KMS-11 (cell line): Measurements from ENCODE around the gene OPRL1.

Experiments used
- H2AFZ ChIP-seq: fragments of 200-600 bp; sonication (generic); 2 replicates; pipeline ENCODE4 v1.6.1; 2016; ENCODE audit warnings: antibody characterized with exemption, mixed run types, low read depth
- H3K27ac ChIP-seq: fragments of 200-600 bp; sonication (generic); 2 replicates; pipeline ENCODE4 v1.6.1; 2016; ENCODE audit warnings: mild to moderate bottlenecking, mixed run types
- H3K27me3 ChIP-seq: fragments of 200-600 bp; sonication (generic); 2 replicates; pipeline ENCODE4 v1.6.1; 2017; ENCODE audit warnings: mild to moderate bottlenecking, low read depth, mixed run types, moderate library complexity; ENCODE audit not compliant: insufficient read depth
- H3K36me3 ChIP-seq: fragments of 200-600 bp; sonication (generic); 2 replicates; pipeline ENCODE4 v1.6.1; 2017; ENCODE audit warnings: mild to moderate bottlenecking, mixed run types; ENCODE audit not compliant: insufficient read depth
- H3K4me1 ChIP-seq: fragments of 200-600 bp; sonication (generic); 2 replicates; pipeline ENCODE4 v1.6.1; 2016; ENCODE audit warnings: mild to moderate bottlenecking, low read depth, mixed run types; ENCODE audit not compliant: poor library complexity, severe bottlenecking
- H3K4me2 ChIP-seq: fragments of 200-600 bp; sonication (generic); 2 replicates; pipeline ENCODE4 v1.7.0; 2016; ENCODE audit warnings: mild to moderate bottlenecking, mixed run types
- H3K4me3 ChIP-seq: fragments of 200-600 bp; sonication (generic); IDR thresholded peaks from 2 replicates; pipeline ENCODE4 v1.6.1; 2017; ENCODE audit warnings: low read depth, low read length, mixed read lengths; ENCODE audit not compliant: insufficient read depth
- H3K79me2 ChIP-seq: fragments of 200-600 bp; sonication (generic); 2 replicates; pipeline ENCODE4 v1.6.1; 2016; ENCODE audit warnings: low read depth, mixed run types; ENCODE audit not compliant: insufficient read depth
- H3K9ac ChIP-seq: fragments of 200-600 bp; sonication (generic); 2 replicates; pipeline ENCODE4 v1.6.1; 2016; ENCODE audit warnings: mild to moderate bottlenecking, mixed run types
- H4K20me1 ChIP-seq: fragments of 200-600 bp; sonication (generic); 2 replicates; pipeline ENCODE4 v1.6.1; 2016; ENCODE audit warnings: mild to moderate bottlenecking, mixed run types; ENCODE audit not compliant: insufficient read depth
- TF ChIP-seq, protein P1 (sequence below): fragments of 200-600 bp; sonication (generic); conservative IDR thresholded peaks from 2 replicates; pipeline ENCODE4 v1.6.1; 2017; ENCODE audit warnings: low read depth, mild to moderate bottlenecking, antibody characterized with exemption, low read length, moderate library complexity, mixed read lengths

The OPRL1 gene

GRCh38 chr20:64033981-64034493 is 45.8 kb upstream of the OPRL1 start:
- no peak overlapping the region for H2AFZ ChIP-seq
- H3K27ac ChIP-seq = no peak overlapping the region
- H3K9ac ChIP-seq = no peak overlapping the region
- no peak overlapping the region for H3K4me2 ChIP-seq
- H3K27me3 ChIP-seq = peaks cover 19% of the 10 kb centered on the region
- no peaks in the 10 kb centered on the region; the same call in 1 of the 2 replicates for H3K36me3 ChIP-seq
- TF ChIP-seq, protein P1, sequence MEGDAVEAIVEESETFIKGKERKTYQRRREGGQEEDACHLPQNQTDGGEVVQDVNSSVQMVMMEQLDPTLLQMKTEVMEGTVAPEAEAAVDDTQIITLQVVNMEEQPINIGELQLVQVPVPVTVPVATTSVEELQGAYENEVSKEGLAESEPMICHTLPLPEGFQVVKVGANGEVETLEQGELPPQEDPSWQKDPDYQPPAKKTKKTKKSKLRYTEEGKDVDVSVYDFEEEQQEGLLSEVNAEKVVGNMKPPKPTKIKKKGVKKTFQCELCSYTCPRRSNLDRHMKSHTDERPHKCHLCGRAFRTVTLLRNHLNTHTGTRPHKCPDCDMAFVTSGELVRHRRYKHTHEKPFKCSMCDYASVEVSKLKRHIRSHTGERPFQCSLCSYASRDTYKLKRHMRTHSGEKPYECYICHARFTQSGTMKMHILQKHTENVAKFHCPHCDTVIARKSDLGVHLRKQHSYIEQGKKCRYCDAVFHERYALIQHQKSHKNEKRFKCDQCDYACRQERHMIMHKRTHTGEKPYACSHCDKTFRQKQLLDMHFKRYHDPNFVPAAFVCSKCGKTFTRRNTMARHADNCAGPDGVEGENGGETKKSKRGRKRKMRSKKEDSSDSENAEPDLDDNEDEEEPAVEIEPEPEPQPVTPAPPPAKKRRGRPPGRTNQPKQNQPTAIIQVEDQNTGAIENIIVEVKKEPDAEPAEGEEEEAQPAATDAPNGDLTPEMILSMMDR = no peak
- no peak overlapping the region for H3K4me3 ChIP-seq
- no peaks in the 10 kb centered on the region for H3K79me2 ChIP-seq
- no peaks in the 10 kb centered on the region for H4K20me1 ChIP-seq
- H3K4me1 ChIP-seq = peaks cover 16% of the 10 kb centered on the region

DNA sequence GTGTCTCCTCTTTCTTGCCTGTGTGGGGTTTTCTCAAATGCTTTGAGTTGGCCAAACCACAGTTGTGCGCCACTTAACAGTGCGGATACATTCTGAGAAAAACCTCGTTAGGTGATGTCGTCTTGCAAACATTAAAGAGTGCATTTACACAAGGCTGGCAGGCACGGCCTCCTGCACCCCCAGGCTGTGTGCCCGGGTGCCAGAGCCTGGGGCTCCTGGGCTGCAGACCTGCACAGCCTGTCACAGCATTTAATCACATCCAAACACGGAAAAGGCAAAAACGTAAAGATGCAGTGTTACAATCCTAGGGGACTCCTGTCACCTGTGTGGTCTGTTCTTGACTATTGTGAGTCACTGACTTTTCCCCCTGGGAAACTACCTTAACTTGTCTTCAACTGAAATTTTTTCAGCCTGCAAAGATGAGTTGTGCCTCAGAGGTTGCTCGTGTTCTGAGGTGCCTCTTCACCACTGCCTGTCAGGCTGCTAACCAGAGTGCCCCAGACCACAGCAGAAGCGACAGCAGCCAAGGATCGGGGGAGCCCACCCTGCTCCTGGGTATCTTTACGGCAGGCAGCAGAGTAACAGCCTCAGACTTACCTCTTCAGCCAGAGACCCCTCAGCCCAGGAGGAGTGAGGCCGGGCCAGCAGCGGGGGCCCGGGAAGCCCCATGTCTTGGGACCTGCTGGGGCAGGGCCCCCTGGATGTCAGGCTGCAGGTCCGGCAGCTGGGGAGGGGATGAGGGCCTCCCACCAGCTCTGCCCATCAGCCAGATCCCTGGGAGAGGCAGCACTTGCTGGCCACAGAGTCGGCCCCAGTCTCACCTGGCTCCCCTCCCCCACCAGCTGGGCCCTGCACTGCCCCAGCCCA is 44.6 kb upstream of the OPRL1 start:
- Histone ChIP-seq H3K27ac (no peak overlapping the region), H3K4me2 (no peak overlapping the region), H3K27me3 (peaks cover 29% of the 10 kb centered on the region), H3K79me2 (no peaks in the 10 kb centered on the region), H3K36me3 (no peaks in the 10 kb centered on the region), H3K4me1 (peaks cover 21% of the 10 kb centered on the region), H3K4me3 (no peak overlapping the region), H4K20me1 (no peaks in the 10 kb centered on the region), H2AFZ (no peak overlapping the region), H3K9ac (no peak overlapping the region)
- TF ChIP-seq, protein P1 = no peak

DNA sequence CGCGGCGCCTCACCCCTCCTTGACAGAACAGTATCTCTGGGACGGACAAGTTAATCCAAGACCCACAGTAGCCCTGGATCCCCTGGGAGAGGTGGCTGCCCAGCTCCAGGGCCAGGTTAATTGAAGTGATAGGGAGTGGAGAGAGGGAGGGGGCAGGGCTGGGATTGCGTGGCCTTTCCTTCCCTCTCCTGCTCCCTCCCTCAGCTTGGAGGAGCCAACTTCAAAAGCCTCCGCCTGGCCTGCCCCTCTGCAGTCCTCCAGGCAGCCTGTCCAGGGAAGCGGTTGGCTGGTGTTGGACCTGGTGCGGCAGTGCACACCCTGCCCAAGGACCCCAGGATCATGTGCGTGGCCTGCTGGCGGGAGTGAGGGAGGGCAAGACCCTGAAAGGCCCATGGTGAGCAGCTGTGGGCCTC is 43.9 kb upstream of the OPRL1 start, which contains the start of gene C20orf204:
C20orf204 (plus strand) TSS at position 250 of the 413 bp plus-strand sequence; CDS start at position 392, 142 bp downstream.
- Histone ChIP-seq H3K27me3 (peaks cover 35% of the 10 kb centered on the region), H3K4me3 (no peak within 1 kb of the TSS), H4K20me1 (no peaks in the 10 kb centered on the region), H3K79me2 (no peaks in the 10 kb centered on the region), H3K36me3 (no peaks in the 10 kb centered on the region), H3K4me1 (peaks cover 21% of the 10 kb centered on the region), H3K4me2 (no peak within 1 kb of the TSS), H3K27ac (no peak within 1 kb of the TSS), H3K9ac (no peak within 1 kb of the TSS), H2AFZ (no peak within 1 kb of the TSS)
- TF ChIP-seq, protein P1 = no peak

DNA sequence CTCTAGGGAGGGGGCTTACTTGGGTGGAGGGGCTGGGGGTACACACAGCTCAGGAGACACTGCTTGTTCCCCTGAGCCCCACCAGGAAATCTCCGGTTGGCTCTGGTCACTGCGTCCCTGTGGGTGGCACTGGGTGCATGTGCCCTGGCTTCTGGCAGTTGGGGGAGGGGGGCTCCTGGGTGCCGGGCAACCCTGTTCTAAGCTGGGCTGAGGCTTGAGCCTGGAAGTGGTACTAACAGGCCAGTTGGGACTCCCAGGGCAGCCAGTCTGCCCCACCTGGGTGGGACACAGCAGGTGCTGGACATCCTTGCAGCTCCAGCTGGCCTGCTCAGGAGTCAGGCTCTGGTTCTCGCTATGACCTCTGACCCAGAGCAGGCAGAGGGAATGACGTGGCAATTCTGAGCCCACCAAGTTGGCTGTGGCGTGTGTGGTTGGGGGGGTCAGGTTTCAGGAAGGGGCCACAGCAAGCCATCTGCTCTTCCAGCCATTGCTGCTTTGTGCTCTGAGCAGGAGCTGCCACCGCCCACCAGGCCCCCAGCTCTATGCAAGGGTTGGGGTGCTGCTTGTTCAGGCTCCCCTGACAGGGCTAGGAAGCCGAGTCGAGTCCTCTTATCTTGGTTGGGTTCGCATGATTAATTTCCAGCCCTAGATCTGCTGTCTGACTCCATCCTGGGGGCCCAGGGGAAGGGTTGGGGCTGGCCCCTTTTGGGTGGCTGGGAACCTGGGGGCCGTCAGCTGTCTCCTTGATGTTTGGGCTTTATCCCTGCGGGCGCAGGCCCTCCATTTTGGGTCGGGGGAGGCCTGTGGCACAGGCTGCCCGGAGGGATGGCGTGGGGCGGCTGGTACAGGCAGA is 43.3 kb upstream of the OPRL1 start:
- peaks cover 21% of the 10 kb centered on the region for H3K4me1 ChIP-seq
- H3K4me2 ChIP-seq = no peak overlapping the region
- H3K27ac ChIP-seq = no peak overlapping the region
- no peaks in the 10 kb centered on the region for H3K79me2 ChIP-seq
- H4K20me1 ChIP-seq = no peaks in the 10 kb centered on the region
- H3K4me3 ChIP-seq = no peak overlapping the region
- TF ChIP-seq, protein P1 = no peak
- no peak overlapping the region for H3K9ac ChIP-seq
- peaks cover 41% of the 10 kb centered on the region for H3K27me3 ChIP-seq
- no peaks in the 10 kb centered on the region for H3K36me3 ChIP-seq
- no peak overlapping the region for H2AFZ ChIP-seq
